HG02938 (cell line): ENCODE data around the gene DYNAP.

Experiments
- ATAC-seq: cut with Tn5 transposase; IDR thresholded peaks from one replicate; pipeline ENCODE4 v1.9.1; 2021; ENCODE audit warnings: mild to moderate bottlenecking, moderate library complexity; ENCODE audit not compliant: unreplicated experiment

The DYNAP gene

GRCh38 chr18:54630963-54631362 lies 39.9 kb downstream of the DYNAP start:
- ATAC-seq = no peak

DNA sequence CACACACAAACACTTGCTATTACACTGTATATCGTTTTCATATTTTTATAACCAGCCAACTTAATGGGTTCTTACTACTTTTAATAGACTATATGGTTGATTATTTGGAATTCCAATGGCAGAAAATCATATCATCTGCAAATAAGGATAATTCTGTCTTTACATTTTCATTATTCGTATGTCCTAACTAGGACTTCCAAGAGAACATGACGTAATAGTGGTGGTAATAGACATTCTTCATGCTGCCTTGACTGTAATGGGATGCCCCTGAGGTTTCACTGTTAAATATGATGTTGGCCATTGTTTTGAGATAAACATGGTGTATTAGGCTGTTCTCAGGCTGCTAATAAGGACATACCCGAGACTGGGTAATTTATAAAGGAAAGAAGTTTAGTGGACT lies 45.2 kb downstream of the DYNAP start:
- no peak for ATAC-seq

DNA sequence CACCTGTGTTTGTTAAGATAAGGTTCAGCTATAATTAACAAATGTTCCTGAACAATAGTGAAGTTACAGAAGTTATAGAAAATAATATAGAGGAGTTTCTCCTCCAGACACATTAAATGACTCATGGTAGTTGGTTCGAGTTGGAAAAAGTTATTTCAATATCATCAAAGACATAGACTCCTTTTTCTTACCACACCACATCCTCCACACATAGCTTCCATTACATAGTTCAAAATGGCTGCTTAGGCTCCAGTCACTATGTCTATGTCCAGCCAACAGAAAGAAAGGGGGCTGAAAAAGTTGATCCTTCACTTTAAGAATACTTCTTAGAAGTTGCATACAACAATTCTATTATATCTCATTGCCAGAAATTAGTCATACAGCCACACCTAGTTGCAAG lies 50.7 kb downstream of the DYNAP start:
- ATAC-seq = no peak

GRCh38 chr18:54647176-54647575 lies 56.1 kb downstream of the DYNAP start:
- ATAC-seq = no peak
